Neural cell (in vitro differentiated cells): ENCODE data around the gene A2ML1. TPM values are rescaled to one million over a fixed set of nuclear protein-coding genes. Genes with fewer than 3 reads are reported as not detected.

Experiments used
- H2AFZ ChIP-seq: fragments of 200-600, 300-800 bp; sonication (generic), shearing (Covaris generic); 2 replicates; pipeline ENCODE4 v1.6.0; 2014; ENCODE audit warnings: low read depth, mild to moderate bottlenecking, antibody characterized with exemption, low read length, moderate library complexity
- H3F3A ChIP-seq: fragments of 200-600 bp; shearing (Covaris generic); 2 replicates; pipeline ENCODE4 v1.6.1; 2016; ENCODE audit warnings: mild to moderate bottlenecking, moderate library complexity, mixed read lengths, antibody characterized with exemption, low read length; ENCODE audit not compliant: insufficient read depth, poor library complexity, severe bottlenecking
- H3K27ac ChIP-seq: fragments of 200-600, 300-800 bp; sonication (generic), shearing (Covaris generic); 2 replicates; pipeline ENCODE4 v1.5.1; 2014; ENCODE audit warnings: mild to moderate bottlenecking, low read length, moderate library complexity
- H3K27me3 ChIP-seq: fragments of 300-800, 200-600 bp; sonication (generic), shearing (Covaris generic); 2 replicates; pipeline ENCODE4 v1.6.0; 2014; ENCODE audit warnings: mild to moderate bottlenecking, low read depth, low read length, moderate library complexity; ENCODE audit not compliant: insufficient read depth
- H3K36me3 ChIP-seq: fragments of 300-800, 200-600 bp; sonication (generic), shearing (Covaris generic); 2 replicates; pipeline ENCODE4 v1.5.1; 2014; ENCODE audit warnings: mild to moderate bottlenecking, antibody characterized with exemption, low read length, moderate library complexity; ENCODE audit not compliant: insufficient read depth
- H3K4me2 ChIP-seq: fragments of 300-800, 200-600 bp; sonication (generic), shearing (Covaris generic); 2 replicates; pipeline ENCODE4 v1.6.0; 2014; ENCODE audit warnings: mild to moderate bottlenecking, low read length
- H3K4me3 ChIP-seq: fragments of 300-800, 200-600 bp; sonication (generic), shearing (Covaris generic); 2 replicates; pipeline ENCODE4 v1.5.1; 2014; ENCODE audit warnings: mild to moderate bottlenecking, low read length, moderate library complexity
- H3K79me2 ChIP-seq: fragments of 200-600 bp; shearing (Covaris generic); replicated peaks from 2 replicates; pipeline ENCODE4 v1.6.0; 2014; ENCODE audit warnings: mild to moderate bottlenecking, low read length, moderate library complexity; ENCODE audit not compliant: insufficient read depth
- H3K9ac ChIP-seq: fragments of 300-800, 200-600 bp; sonication (generic), shearing (Covaris generic); 2 replicates; pipeline ENCODE4 v1.6.1; 2016; ENCODE audit warnings: mild to moderate bottlenecking, low read length, mixed read lengths
- H3K9me2 ChIP-seq: fragments of 200-600 bp; shearing (Covaris generic); 2 replicates; pipeline ENCODE4 v1.6.1; 2016; ENCODE audit warnings: mild to moderate bottlenecking, low read length, mixed read lengths; ENCODE audit not compliant: insufficient read depth
- H3K9me3 ChIP-seq: fragments of 200-600, 300-800 bp; sonication (generic), shearing (Covaris generic); 2 replicates; pipeline ENCODE4 v1.6.1; 2016; ENCODE audit warnings: mild to moderate bottlenecking, mixed run types, low read length, moderate library complexity, mixed read lengths
- H4K20me1 ChIP-seq: fragments of 200-600 bp; shearing (Covaris generic); 2 replicates; pipeline ENCODE4 v1.6.1; 2016; ENCODE audit warnings: mild to moderate bottlenecking, mixed run types; ENCODE audit not compliant: insufficient read depth
- EP300 ChIP-seq: fragments of 450-650 bp; conservative IDR thresholded peaks from 2 replicates; pipeline ENCODE4 v1.6.1; 2014; ENCODE audit warnings: antibody characterized with exemption, mild to moderate bottlenecking, moderate library complexity; ENCODE audit not compliant: poor library complexity, severe bottlenecking
- EZH2 ChIP-seq: fragments of 200-600, 300-800 bp; shearing (Covaris generic), sonication (generic); IDR thresholded peaks from 2 replicates; pipeline ENCODE4 v1.6.1; 2014; ENCODE audit warnings: antibody characterized with exemption, low read length, borderline replicate concordance, mild to moderate bottlenecking; ENCODE audit not compliant: insufficient read depth, poor library complexity, severe bottlenecking
- MXI1 ChIP-seq: fragments of 450-650 bp; conservative IDR thresholded peaks from 2 replicates; pipeline ENCODE4 v1.6.1; 2014; ENCODE audit warnings: antibody characterized with exemption, mild to moderate bottlenecking; ENCODE audit not compliant: poor library complexity, severe bottlenecking
- POLR2AphosphoS5 ChIP-seq: IDR thresholded peaks from 2 replicates; pipeline ENCODE4 v1.6.1; 2012
- RAD21 ChIP-seq: fragments of 450-650 bp; conservative IDR thresholded peaks from 2 replicates; pipeline ENCODE4 v1.6.1; 2014; ENCODE audit warnings: antibody characterized with exemption, mild to moderate bottlenecking, moderate library complexity
- REST ChIP-seq: IDR thresholded peaks from 2 replicates; pipeline ENCODE4 v1.6.1; 2012; ENCODE audit warnings: borderline replicate concordance
- SMC3 ChIP-seq: fragments of 450-650 bp; conservative IDR thresholded peaks from 2 replicates; pipeline ENCODE4 v1.6.1; 2014; ENCODE audit warnings: antibody characterized with exemption, mild to moderate bottlenecking, moderate library complexity; ENCODE audit not compliant: poor library complexity
- TAF1 ChIP-seq: IDR thresholded peaks from 2 replicates; pipeline ENCODE4 v1.6.1; 2012; ENCODE audit warnings: low read depth
- polyA plus RNA-seq: library from polyadenylated mRNA; depleted of rRNA; stranded (reverse); fragments of >200 nt; gene quantifications from 2 replicates; pipeline ENCODE4 v1.2.3, GENCODE V29; 2014
- TF ChIP-seq, protein P1 (sequence below): fragments of 450-650 bp; IDR thresholded peaks from 2 replicates; pipeline ENCODE4 v1.5.1; 2014; ENCODE audit warnings: antibody characterized with exemption, mild to moderate bottlenecking, moderate library complexity; ENCODE audit not compliant: poor library complexity, severe bottlenecking

The A2ML1 gene
- polyA plus RNA-seq, 1 donor from 2014 or later = not detected

DNA sequence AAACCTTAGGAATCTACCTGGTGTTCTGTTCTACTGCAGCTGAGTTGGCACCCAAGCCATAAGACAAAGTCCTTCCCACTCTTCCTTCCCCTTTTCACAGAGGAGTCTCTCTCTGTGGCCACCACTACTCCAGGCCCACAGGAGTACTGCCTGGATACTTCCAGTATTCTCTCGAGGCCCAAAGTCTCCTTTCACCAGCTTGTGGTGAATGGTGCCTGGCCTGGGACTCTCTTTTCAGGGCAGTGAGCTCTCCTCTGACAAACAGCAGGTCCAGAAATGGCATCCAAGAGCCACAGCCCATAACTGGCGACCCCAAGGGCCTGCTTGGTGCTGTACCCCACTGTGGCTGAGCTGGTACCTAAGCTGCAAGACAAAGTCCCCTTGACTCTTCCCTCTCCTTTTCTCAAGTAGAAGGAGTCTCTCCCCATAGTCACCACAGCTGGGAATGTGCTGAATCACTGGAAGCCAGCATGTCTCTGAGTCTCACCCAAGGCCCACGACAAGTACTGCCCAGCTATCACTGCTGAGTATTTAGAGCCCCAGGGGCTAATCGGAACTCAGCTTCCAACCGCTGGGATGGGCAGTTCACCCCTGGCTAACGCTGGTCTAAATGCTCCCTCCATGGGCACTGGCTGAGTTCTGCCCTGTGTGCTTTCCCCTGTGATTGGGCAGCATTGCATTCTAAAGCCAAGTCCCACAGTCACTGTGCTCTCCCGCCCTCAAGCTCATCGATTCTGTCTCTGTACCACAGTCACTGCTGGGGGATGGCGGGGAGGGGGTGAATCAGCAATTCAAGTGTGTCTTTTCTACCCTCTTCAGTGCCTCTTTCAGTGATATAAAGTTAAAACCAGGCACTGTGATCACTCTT lies 6.1 kb downstream of the A2ML1 start:
- no peaks in the 10 kb centered on the region for H3K27me3 ChIP-seq
- no peaks in the 10 kb centered on the region for H3F3A ChIP-seq
- no peaks in the 10 kb centered on the region for H3K9me2 ChIP-seq
- H3K4me2 ChIP-seq = no peak overlapping the region
- H3K9me3 ChIP-seq = no peaks in the 10 kb centered on the region
- H3K9ac ChIP-seq = no peak overlapping the region
- H3K27ac ChIP-seq = no peak overlapping the region
- no peak overlapping the region for H2AFZ ChIP-seq
- H4K20me1 ChIP-seq = no peaks in the 10 kb centered on the region
- no peaks in the 10 kb centered on the region for H3K79me2 ChIP-seq
- H3K4me3 ChIP-seq = no peak overlapping the region
- TF ChIP-seq POLR2AphosphoS5 = no peak
- no peak for TF ChIP-seq EZH2
- no peak for TF ChIP-seq MXI1
- no peak for TF ChIP-seq SMC3
- no peak for TF ChIP-seq TAF1
- TF ChIP-seq EP300 = no peak
- TF ChIP-seq RAD21 = no peak
- TF ChIP-seq, protein P1, sequence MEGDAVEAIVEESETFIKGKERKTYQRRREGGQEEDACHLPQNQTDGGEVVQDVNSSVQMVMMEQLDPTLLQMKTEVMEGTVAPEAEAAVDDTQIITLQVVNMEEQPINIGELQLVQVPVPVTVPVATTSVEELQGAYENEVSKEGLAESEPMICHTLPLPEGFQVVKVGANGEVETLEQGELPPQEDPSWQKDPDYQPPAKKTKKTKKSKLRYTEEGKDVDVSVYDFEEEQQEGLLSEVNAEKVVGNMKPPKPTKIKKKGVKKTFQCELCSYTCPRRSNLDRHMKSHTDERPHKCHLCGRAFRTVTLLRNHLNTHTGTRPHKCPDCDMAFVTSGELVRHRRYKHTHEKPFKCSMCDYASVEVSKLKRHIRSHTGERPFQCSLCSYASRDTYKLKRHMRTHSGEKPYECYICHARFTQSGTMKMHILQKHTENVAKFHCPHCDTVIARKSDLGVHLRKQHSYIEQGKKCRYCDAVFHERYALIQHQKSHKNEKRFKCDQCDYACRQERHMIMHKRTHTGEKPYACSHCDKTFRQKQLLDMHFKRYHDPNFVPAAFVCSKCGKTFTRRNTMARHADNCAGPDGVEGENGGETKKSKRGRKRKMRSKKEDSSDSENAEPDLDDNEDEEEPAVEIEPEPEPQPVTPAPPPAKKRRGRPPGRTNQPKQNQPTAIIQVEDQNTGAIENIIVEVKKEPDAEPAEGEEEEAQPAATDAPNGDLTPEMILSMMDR = no peak
- no peak for TF ChIP-seq REST
- H3K36me3 ChIP-seq = no peaks in the 10 kb centered on the region

DNA sequence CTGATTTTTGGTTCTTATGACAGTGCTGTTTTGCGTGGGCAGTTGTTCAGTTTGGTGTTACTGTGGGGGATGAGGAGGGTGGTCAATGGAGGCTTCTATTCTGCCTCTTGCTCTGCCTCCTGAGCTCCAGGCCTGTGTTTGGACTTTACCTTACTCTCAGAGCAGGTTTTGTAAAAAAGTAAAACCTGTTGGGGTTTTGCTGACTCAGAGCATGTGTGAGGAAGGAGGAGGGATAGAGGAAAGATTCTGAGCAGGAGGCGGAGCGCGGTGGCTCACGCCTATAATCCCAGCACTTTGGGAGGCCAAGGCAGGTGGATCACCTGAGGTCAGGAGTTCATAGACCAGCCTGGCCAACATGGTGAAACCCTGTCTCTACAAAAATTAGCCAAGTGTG lies 6.7 kb downstream of the A2ML1 start:
- Histone ChIP-seq H2AFZ (no peak overlapping the region), H3K9ac (no peak overlapping the region), H3K4me3 (no peak overlapping the region), H3K9me2 (no peaks in the 10 kb centered on the region), H3K27me3 (no peaks in the 10 kb centered on the region), H4K20me1 (no peaks in the 10 kb centered on the region), H3K79me2 (no peaks in the 10 kb centered on the region), H3K4me2 (no peak overlapping the region), H3K9me3 (no peaks in the 10 kb centered on the region), H3K36me3 (no peaks in the 10 kb centered on the region), H3F3A (no peaks in the 10 kb centered on the region), H3K27ac (no peak overlapping the region)
- TF ChIP-seq TAF1 = no peak
- no peak for TF ChIP-seq REST
- no peak for TF ChIP-seq EZH2
- TF ChIP-seq, protein P1 = no peak
- TF ChIP-seq EP300 = no peak
- no peak for TF ChIP-seq POLR2AphosphoS5
- no peak for TF ChIP-seq SMC3
